Measurements from ENCODE around the gene ABHD16A. TPM values are rescaled to one million over a fixed set of nuclear protein-coding genes. Genes with fewer than 3 reads are reported as not detected.

Gene ABHD16A
- total and polyA plus RNA-seq, 2 of the 13 experiments (the other 11 are each of a cell fraction or from before 2014, with no cell fraction given), result 43.5 to 45.4 TPM

GRCh38 chr6:31702819-31703716 is at the start of gene ABHD16A (continued):
- TF ChIP-seq ZSCAN25 (CRISPR knock-in tag; IDR thresholded peaks at IDR 0.05) (peak; percentile 33; the same call in 1 of the 2 replicates), KDM3A (CRISPR knock-in tag; IDR thresholded peaks at IDR 0.05; ENCODE audit: low read depth) (peak; percentile 67; the same call in 1 of the 2 replicates), TBX3 (IDR thresholded peaks at IDR 0.05; ENCODE audit: borderline replicate concordance) (peak; percentile 87), THAP11 (CRISPR knock-in tag; IDR thresholded peaks at IDR 0.05) (peak; percentile 93), NCOR1 (IDR thresholded peaks at IDR 0.05; ENCODE audit: borderline replicate concordance, low read length) (no peak; the same call in 1 of the 2 replicates), HCFC1 (IDR thresholded peaks at IDR 0.05; ENCODE audit: low read depth, low read length) (no peak), ZBTB2 (CRISPR knock-in tag; IDR thresholded peaks at IDR 0.05; ENCODE audit: low read depth) (peak; percentile 65; the same call in 1 of the 2 replicates), ZNF878 (CRISPR knock-in tag; IDR thresholded peaks at IDR 0.05) (no peak), CERS6 (CRISPR knock-in tag; IDR thresholded peaks at IDR 0.05) (no peak), MYC (CRISPR knock-in tag; IDR thresholded peaks at IDR 0.05; ENCODE audit: borderline replicate concordance) (no peak; the same call in 1 of the 2 replicates), SRSF9 (IDR thresholded peaks at IDR 0.05; ENCODE audit: borderline replicate concordance, insufficient read depth, low read depth, low read length, poor library complexity, severe bottlenecking) (no peak), PTBP1 (IDR thresholded peaks at IDR 0.05; ENCODE audit: low read depth, low read length, poor library complexity, severe bottlenecking) (no peak), ZNF510 (CRISPR knock-in tag; IDR thresholded peaks at IDR 0.05; ENCODE audit: low read depth) (peak; percentile 39; the same call in 1 of the 2 replicates), ZBTB25 (CRISPR knock-in tag; IDR thresholded peaks at IDR 0.05) (peak; percentile 96), CSRNP1 (CRISPR knock-in tag; IDR thresholded peaks at IDR 0.05) (peak; percentile 96), ZNF788 (CRISPR knock-in tag; IDR thresholded peaks at IDR 0.05; ENCODE audit: borderline replicate concordance) (peak; percentile 79; the same call in 1 of the 2 replicates), RXRB (CRISPR knock-in tag; IDR thresholded peaks at IDR 0.05; ENCODE audit: borderline replicate concordance) (peak; percentile 70), HDAC2 (CRISPR knock-in tag; IDR thresholded peaks at IDR 0.05) (peak; percentile 83), CHD4 (IDR thresholded peaks at IDR 0.05; ENCODE audit: borderline replicate concordance, low read length) (no peak), HOXA9 (CRISPR knock-in tag; IDR thresholded peaks at IDR 0.05; ENCODE audit: borderline replicate concordance) (no peak; the same call in 1 of the 2 replicates), SRSF1 (optimal IDR thresholded peaks at IDR 0.05; ENCODE audit: low read depth, low read length) (peak; percentile 60), ZNF616 (CRISPR knock-in tag; IDR thresholded peaks at IDR 0.05; ENCODE audit: low read depth) (no peak), RFXANK (CRISPR knock-in tag; IDR thresholded peaks at IDR 0.05) (peak; percentile 83; the same call in 1 of the 2 replicates), ZNF776 (CRISPR knock-in tag; IDR thresholded peaks at IDR 0.05) (no peak), HNF4A (CRISPR knock-in tag; IDR thresholded peaks at IDR 0.05) (peak; percentile 69)
